NCI-H1694 treated with DMSO at 0.1 percent for 48 hours (cell line): ENCODE results near the gene TOLLIP.

Experiments used
- DNase-seq: peaks from one replicate; lab custom pipeline; 2025; lab: John Stamatoyannopoulos, UW

TOLLIP gene

DNA sequence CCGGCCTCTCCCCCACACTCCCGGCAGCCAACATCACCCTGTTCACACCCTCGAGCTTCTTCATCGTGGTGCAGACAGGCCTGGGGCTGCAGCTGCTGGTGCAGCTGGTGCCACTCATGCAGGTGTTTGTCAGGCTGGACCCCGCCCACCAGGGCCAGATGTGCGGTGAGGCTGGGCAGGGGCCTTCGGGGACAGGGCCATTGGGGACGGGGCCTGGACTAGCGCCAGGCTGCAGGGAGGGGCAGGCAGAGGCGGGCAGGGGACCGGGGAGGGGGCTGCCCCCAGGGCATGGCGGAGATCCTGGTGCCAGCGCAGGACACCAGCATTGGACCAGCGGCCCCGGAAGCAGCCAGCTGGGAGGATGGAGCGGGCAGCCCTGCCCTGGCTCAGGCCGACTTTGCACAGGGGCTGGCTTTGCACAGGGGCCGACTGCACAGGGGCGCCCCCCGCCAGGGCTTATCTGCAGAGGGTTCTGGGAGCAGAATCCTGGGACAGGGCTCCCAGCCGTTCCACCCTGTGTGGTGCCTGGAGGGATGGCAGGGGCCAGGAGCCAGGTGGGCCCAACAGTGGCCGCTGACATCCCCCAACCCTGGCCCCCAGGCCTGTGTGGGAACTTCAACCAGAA lies 77.9 kb downstream of the TOLLIP start:
- DNase-seq, result no peak

DNA sequence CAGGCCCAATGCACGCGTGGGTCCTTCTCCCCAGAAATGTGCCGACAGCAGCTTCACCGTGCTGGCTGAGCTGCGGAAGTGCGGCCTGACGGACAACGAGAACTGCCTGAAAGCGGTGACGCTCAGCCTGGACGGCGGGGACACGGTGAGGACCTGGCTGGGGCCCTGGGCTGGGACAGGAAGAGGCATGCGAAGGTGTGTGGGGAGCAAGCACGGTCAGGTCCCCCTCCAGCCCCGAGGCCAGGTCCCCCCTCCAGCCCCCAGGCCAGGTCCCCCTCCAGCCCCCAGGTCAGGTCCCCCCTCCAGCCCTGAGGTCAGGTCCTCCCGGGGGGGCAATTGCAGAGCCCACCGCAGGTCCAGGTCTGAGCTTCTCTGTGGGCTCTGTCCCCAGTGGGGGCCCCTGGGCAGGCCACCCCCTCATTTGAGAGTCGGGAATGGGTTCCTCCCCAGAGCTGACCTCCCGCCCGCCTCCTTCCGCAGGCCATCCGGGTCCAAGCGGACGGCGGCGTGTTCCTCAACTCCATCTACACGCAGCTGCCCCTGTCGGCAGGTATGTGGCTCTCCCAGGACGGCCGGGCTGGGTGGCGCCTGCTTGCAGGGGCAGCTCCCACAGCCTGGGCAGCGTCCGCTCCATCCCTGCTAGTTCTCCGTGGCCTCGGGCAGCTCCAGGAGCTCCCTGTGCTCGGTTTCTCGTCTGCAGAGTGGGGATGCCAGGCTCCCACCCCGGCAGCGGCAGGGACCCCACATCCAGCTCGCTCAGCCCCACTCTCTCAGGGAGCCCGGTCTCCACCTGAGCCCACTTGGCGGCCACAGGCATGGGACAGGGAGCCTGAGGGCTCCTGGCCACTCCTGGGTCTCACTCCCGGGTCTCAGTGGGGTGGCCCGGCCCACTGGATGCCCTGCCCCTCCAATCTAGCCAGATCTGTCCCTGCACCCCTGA lies 78.7 kb downstream of the TOLLIP start:
- DNase-seq, result no peak

DNA sequence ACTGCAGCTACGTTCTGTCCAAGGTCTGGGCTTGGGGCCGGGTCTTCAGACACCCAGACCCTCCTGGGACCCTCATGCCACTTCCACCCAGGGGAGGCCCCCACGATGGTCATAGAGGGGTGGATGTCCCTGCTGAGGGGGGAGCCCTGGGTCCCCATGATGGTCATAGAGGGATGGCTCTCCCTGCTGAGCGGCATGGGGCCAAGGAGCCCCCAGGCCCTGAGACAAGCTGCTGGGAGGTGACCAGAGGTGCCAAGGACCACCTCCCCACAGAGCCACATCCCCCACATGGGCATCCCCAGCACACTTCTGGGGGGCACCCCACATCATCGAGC lies 79.3 kb downstream of the TOLLIP start:
- no peak for DNase-seq

DNA sequence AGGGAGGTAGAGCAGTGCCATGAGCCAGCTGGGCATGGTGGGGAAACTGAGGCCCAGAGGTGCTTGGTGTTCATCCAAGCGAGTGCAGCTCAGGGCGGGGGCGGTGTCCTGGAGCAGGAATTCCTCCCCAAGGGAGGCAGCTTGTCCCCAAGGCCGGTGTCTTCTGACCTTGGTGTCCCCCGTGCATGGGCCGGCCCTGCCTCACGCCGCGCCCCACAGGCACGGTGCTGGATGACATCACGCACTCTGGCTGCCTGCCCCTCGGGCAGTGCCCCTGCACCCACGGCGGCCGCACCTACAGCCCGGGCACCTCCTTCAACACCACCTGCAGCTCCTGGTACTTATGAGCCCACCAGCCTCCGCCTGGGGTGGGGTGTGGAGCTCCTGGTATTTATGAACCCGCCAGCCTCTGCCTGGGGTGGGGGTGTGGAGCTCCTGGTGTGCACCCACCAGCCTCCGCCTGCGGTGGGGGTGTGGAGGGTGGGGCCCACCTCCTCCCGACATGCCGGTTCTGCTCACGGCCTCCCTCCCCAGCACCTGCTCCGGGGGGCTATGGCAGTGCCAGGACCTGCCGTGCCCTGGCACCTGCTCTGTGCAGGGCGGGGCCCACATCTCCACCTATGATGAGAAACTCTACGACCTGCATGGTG lies 79.8 kb downstream of the TOLLIP start:
- DNase-seq, result no peak

DNA sequence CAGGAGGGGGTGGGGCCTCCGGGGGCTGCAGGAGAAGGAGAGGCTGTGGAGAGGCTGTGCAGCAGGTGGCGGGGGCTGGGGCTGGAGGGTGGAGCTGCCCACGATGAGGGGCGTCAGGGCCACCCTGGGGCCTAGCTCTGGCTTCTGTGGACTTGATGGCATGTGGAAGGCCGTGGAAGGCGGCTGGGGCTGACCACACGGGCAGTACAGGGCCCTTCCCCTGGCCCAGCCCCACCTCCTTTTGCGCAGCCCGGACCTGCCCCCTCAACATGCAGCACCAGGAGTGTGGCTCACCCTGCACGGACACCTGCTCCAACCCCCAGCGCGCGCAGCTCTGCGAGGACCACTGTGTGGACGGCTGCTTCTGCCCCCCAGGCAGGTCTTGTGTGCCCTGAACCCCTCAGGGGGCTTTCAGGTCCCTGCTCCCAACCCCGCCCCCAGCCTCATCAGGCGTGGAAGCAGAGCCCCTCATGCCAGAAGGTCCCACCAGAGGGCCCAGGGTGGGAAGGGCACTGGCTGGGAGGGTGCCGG lies 80.4 kb downstream of the TOLLIP start:
- DNase-seq, result no peak

DNA sequence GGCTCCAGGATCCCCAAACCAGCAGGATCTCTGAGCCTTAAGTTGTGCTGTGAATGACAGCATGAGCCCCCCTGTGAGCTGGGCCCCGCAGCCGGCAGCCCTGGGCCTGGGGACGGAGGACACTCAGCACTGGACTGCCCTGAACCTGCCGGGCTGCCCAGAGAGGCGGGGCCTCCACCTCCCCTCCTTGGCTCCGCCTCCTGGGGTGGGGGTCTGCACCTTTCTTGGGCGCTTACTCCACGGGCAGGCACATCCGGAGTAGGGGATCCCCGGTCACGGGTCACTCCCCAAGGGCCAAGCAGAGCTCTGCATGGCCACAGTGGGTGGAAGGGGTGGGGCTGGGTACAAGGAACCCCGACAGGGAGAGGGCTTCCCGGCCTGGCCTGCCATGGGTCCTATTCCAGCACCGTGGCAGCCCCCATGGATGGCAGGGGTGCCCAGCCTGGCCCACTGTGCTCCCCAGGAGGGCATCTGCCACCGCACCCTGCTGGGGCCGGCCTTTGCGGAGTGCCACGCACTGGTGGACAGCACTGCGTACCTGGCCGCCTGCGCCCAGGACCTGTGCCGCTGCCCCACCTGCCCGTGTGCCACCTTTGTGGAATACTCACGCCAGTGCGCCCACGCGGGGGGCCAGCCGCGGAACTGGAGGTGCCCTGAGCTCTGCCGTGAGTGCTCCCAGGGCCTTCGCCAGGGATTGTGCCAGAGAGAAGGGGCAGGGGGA lies 81.2 kb downstream of the TOLLIP start:
- DNase-seq, result no peak

DNA sequence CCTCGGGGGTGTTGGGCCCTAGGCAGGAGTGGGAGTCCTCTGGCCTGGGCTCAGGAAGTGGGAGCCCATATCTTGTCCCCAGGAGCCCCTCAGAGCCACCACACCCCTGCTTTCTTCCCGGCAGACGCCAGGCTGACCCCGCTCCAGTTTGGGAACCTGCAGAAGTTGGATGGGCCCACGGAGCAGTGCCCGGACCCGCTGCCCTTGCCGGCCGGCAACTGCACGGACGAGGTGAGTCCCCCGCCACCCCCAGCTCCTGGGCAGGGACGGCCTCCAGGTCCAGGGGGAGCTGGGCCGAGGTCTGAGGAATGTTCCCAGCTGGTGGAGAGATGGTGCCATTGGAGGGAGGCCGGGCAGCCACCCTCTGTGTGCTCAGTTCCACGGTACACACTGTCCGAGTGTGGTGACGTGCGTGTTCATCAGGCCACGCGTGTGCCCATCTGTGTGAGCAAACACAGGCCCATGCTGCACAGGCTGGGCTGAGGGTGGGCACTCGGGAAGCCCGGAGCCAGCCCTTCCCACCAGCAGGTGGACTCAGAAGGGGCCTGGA lies 81.8 kb downstream of the TOLLIP start:
- DNase-seq, result no peak

DNA sequence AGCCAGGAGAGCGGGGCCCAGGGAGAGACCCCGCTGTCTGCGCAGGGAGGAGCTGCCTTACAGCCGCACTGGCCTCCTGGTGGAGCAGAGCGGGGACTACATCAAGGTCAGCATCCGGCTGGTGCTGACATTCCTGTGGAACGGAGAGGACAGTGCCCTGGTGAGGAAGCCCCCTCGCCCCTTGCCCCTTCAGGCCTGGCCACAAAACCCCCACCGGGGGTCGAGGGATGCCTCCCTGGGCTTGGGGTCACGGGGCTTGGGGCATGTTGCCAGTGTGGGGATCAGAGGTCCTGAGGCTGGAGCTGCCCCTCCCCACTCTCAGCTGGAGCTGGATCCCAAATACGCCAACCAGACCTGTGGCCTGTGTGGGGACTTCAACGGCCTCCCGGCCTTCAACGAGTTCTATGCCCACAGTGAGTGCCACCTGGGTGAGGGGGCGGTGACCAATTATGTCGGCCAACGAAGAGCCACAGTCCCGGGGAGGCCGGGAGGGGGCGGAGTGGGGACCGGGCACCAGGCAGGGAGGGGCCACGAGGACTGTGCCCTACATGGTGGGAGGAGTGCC lies 82.4 kb downstream of the TOLLIP start:
- DNase-seq, result no peak

DNA sequence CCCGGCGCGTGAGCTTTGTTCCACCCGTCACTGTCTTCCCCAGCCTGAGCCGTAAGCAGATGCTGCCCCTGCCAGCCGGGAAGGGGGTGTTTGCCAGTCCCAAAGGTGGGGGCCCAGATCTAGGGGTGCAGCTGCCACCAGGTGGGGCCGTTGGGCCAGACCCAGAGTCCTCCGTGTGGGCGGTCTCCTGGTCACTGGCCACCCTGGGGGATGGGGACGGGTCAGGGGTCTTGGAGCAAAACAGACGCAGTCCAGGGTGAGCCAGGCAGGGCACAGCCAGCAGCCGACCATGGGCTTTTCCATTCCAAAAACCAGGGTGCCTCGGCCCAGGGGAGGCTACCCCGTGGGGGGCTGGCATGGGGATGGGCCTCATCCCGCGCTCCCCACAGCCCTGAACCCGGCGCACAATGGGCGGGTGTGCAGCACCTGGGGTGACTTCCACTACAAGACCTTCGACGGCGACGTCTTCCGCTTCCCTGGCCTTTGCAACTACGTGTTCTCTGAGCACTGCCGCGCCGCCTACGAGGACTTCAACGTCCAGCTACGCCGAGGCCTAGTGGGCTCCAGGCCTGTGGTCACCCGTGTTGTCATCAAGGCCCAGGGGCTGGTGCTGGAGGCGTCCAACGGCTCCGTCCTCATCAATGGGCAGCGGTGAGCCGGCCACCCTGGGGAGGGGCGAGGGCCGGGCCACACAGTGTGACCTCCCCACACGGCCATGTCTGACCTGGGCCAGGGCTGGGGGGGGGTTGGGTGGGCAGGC lies 83.0 kb downstream of the TOLLIP start:
- DNase-seq, result no peak

DNA sequence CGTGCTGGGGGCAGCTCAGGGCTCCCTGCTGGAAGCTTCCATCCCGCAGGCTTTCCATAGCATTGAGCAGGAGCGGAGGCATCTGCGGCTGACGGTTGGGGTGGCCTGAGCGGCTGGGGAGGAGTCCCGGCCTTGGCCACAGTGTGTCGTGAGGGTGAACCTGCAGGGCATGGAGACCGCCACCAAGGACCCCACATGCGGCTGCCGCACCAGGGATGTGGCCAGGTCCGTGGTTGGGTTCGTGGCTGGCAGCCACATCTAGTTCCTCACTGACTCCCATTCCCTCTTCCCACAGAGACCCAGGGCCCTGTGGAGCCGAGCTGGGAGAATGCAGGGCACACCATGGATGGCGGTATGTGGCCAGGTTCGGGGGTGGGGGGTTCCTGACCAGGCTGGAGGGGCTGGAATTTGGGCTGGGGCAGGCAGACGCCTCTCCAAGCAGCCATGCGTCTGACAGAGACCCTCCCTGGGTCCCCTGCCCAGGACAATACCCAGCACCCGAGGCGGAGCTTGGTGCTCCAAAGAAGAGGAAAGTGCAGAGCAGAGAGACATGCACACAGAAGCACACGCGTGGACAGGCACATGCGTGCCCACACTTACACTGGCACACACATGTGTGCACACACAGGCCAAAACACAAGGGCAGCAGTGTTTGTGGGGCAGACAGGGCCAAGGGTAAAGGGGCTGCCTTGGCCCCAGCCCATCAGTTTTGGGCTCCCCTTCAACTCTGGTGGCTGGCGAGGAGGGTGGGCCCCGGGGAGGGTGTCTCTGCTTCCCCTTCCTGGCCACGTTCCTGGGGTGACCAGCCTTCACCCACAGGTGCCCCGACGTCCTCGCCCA lies 83.8 kb downstream of the TOLLIP start:
- DNase-seq, result no peak

DNA sequence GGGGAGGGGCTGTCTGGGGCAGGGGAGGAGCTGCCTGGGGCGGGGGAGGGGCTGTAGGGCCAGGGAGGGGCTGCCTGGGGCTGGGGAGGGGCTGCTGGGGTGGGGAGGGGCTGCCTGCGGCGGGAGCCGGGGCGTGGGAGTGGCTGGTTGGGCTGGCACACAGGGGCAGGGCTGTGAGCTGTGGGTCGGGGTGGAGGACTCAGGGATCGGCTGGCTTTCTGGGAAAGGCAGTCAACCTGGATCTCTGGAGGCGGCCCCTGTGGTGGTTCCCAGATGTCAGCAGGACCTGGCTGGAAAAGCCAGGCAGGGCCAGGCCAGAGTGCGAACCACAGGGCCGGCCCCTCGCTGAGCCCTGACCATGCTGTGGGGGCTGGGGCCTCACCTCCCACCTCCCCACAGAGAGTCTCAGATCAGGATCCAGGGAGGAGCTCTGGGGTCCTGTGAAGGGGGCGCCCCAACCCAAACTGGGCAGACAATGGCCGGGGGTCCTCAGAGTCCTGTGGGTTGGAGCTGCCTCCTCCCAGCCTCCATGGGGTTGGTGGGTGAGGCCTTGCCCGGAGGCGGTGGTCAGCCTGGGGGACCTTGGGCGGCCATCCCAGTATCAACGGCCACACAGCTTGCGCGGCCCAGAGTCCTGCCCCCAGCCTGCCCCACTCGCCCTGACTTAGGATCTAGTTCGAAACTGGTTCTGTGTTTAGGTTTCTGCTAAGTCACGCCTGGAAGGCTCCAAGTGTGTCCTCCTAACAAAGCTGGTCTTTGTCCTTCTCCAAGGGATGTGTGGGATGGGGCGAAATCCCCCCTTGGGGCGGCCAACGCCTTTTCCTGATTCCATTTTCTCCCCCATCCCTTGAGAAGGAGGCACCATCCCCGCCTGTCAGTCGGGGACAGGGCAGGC lies 84.7 kb downstream of the TOLLIP start:
- no peak for DNase-seq
